ENCODE measurements around the gene GP9.
"Not testable (repeated sequence)": the region's sequence is repeated elsewhere in the genome, so short reads cannot be mapped to it uniquely, and the experiment has no call there.

Gene GP9

DNA sequence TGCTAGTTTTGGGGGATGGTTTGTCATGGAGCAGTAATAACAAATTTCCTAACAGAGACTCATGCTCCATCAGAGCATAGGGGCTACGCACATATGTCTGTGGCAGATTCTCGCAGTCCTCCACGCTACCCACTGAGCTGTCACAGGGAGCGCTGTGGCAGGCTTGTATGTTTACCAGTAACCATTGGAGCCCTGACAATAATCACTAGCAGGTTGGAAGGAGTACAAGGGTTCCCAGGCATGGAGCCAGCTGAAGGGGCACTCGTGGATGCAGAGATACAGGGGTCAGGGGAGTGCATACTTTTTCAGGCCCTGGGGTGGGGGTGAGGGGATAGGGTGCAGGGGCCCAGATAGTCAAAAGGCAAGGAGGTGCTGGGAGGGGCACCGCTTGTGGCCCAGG lies 7.9 kb upstream of the GP9 start:
- no peak for DNase-seq

DNA sequence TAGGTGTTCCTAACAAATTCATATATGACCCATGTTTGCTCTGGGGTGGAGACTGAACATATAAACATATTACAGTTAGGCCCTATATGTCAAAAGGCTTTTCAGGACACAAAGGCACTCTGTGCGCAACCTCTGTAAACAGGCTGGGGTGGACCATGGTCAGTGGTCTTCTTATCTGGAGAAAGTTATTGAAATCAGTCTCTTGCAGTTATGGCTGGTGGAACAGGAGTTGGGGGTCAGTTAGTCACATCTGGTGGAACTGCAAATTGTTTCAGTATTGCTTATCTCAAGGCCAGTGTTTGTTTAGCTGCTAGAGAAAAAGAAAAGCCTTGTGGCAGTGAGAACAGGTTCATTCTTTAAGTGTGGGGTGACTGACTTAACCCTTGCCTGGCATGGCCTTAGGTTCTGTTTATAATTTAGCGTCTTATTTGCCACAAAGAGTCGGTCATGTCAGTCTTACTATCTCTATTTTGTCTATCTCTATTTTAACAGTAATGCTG lies 5.9 kb upstream of the GP9 start:
- no peak for DNase-seq

DNA sequence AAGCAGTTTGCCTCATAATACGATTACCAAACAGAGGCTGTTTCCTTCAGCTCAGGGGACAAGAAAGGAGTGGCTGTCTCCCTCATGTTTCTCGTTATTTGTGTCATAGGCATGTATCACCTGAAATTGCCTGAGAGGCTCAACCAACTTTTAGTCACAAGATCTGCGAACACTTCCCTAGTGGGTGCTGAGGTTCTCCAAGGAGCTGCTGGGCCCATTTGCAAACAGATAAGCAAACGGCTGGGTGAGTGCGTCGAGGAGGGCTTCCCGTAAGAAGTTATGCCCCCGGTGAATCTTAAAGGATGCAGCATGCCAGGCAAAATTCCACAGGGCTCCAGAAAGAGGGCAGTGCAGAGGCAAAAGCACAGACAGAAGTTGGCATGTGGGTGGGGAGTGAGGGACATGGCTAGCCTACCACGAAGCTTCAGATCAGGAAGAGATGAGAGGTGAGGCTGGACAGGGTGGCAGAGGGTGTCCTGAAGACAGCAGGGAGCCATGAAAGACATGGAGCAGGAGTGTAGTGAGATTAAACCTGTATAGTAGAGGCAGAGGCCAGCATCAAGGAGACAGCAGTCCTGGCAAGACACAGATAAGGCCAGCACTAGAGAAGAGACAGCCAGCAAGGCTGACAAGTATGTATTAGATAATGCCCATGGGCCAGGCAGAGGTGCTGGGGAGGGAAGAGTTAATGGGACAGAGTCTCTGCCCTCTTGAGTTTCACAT lies 4.0 kb upstream of the GP9 start:
- no peak for DNase-seq

DNA sequence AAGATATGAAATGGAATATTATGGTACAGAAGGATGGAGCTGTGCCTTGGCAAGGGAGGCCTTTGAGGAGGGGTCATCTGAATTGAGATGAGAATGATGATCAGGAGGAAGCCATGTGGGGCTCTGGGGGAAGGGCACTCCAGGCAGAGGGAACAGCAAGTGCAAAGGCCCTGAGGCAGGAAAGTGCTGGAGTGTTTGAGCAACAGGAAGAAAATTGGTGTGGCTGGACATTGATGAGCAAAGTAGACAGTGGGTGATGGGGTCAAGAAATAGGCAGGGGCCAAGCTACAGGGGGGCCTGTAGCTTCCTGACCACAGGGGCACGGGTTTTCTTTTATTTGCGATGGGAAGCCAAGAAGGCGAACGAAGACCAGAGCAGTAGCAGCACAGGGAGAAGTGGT lies 3.3 kb upstream of the GP9 start:
- no peak for DNase-seq

DNA sequence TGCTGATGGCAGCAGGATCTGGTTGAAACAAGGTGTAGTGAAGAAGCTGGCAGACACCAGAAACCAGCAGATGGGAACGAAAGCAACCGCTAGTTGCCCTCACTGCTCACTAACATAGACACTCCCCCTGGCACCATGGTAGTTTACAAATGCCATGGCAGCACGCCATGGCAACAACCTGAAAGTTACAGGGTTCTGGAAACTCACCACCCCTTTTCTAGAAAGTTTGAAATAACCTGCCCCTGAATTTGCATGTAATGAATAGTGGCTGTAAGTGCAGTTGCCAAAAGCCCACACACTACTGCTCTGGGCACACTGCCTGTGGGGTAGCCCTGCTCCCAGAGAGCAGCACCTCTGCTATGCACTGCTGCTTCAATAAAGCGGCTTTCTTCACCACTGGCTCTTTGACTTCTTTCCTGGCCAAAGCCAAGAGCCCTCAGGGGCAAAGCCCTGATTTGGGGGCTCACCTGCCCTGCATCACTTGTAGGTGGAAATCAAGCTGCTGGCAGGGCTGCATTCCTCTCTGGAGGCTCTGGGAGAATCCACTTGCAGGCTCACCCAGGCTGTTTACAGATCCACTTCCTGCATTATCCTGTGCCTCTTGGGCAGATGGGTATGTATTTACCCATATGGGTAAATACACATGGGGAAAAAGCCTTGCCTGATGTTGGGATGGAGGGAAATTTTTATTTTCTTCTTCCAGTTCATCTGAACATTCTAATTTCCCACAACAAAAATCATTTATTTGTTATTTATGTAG lies 2.0 kb upstream of the GP9 start:
- DNase-seq = no peak

DNA sequence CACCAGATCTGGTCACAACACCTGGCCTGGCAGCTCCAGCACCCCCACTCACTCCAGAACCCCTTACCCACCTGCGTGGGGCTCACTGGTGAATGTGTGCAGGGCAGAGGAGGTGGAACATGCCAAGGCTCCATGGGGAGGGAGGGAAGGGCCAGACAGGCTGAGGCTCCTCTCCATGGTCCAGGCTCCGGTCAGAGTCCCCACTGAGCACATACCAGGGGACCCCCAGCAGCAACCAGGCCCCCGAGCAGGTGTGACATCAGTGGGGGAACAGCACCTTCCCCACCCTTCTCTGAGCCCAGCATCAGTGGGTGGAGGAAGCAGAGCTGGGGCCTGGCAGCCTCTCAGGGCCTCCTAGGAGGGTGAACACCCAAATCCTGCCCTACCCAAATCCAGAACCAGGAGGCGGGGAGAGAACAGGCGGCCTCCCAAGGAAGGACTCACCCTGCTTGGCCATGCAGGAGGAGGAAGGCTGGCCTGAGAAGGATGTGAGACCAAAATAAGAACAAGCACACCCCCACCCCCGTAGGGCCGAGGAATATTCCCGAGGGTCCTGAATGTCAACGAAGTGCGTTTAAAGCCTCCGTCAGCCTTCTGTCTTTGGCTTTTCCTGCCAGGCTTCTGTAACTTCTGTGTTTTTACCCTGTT lies 1.1 kb upstream of the GP9 start:
- DNase-seq = no peak

DNA sequence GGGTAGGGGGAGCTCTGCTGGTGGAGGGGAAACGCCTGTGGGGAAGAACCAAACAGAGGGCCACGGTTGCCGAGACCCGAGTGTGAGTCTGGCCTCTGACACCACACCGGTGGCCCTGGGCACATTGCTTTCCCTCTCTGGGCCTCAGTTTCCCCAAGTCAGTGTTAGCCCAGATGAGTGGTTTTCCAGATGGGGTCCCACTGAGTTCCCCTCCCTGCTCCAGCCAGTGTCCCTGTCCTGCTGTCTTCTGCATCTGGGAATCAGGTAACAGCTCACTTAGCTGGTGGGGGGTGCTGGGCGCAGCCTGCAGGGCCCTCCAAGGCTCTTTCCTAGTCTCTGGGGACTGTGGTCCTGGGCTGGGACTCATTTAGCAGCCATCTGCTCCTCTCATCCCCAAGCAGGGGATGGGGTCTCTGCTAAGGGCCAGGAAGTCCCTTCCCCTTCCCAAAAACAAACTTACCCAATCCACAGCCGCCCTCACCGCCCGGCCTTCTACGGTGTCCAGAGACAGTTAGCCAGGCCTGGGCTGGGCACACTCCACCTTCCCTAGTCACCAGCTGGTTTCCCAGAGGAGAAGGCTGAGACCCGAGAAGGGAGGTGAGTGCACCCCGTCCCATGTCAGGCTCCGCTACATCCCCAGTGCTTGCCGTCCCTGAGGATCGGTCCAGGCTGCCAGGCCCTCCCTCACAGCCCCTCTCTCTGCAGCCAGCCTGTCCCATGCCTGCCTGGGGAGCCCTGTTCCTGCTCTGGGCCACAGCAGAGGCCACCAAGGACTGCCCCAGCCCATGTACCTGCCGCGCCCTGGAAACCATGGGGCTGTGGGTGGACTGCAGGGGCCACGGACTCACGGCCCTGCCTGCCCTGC lies 676 bp downstream of the GP9 start:
- DNase-seq = no peak

DNA sequence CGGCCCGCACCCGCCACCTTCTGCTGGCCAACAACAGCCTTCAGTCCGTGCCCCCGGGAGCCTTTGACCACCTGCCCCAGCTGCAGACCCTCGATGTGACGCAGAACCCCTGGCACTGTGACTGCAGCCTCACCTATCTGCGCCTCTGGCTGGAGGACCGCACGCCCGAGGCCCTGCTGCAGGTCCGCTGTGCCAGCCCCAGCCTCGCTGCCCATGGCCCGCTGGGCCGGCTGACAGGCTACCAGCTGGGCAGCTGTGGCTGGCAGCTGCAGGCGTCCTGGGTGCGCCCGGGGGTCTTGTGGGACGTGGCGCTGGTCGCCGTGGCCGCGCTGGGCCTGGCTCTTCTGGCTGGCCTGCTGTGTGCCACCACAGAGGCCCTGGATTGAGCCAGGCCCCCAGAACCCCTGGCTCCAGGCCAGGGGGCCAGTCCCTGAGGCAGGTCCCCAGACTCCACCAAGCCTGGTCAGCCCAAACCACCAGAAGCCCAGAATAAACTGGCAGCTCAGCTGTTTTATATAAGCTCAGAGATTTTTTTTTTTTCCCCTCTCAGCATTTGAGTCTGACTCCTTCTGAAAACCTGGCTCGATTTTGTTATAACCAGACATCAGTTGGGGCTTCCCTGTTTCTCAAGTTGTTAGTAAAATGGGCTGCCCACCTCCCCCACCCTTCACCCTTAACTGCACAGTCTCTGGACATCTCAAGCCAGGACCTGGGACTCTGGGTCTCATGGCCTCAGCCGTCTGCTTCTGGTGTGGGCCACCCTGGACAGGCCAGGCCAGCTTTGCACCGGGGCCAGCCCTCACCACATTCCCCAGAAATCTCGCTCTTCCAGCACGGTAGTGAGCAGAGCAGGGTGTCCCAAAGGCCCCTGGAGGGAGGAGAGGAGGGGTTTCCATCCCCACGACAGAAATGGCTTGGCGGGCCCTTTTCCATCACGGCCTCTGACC lies 1.6 kb downstream of the GP9 start:
- no peak for DNase-seq

DNA sequence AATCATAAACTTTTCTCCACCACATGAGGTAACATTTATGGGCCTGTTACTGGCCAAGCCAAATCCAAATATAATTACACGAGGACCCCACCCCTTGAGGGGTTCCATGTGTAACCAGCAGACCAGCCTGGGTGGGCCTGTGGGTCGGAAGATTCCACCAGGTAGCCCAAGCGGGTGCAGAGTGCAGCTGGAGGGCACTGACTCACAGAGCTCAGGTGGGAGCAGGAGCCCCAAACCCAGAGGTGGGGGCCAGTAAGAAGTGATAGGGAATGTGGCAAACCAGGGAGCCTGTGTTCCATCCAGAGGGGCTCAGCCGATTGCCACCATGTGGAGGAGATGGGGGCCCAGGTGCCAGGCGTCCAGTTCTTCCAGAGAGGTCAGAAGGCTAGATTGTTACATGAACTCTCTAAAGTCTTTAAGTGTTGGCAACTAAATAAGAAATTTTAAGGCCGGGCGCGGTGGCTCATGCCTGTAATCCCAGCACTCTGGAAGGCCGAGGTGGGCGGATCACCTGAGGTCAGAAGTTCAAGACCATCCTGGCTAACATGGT lies 2.6 kb downstream of the GP9 start:
- DNase-seq = no peak

DNA sequence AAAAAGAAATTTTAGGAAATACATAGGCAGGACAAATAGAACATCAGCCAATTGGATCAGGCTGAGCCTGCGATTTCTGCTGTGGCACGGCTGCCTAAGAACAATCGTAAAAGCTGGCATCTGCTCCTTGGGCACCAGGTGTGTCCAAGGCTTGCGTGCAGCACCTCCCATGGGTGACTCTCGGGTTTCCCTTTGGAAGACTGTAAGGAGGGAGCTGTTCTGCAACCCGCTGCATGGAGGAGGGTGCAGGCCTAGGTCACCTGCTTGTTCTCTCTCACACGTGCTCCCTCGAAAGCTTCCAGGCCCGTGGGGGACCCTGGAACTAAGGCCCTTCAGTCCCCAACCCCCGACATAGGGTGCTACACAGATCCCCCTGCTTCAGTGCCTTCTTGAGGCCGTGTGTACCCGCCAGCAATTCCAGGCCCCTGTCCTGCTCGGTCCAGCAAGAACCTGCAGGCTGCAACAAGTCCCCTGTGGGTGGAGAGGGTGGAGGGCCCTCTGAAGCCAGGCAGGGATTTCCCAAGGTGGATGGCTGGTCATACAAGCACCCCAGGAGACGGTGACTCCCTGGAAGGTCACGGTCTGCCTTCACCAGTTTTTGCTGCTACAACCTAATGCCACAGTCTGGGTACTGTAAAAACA lies 3.4 kb downstream of the GP9 start:
- DNase-seq = no peak

DNA sequence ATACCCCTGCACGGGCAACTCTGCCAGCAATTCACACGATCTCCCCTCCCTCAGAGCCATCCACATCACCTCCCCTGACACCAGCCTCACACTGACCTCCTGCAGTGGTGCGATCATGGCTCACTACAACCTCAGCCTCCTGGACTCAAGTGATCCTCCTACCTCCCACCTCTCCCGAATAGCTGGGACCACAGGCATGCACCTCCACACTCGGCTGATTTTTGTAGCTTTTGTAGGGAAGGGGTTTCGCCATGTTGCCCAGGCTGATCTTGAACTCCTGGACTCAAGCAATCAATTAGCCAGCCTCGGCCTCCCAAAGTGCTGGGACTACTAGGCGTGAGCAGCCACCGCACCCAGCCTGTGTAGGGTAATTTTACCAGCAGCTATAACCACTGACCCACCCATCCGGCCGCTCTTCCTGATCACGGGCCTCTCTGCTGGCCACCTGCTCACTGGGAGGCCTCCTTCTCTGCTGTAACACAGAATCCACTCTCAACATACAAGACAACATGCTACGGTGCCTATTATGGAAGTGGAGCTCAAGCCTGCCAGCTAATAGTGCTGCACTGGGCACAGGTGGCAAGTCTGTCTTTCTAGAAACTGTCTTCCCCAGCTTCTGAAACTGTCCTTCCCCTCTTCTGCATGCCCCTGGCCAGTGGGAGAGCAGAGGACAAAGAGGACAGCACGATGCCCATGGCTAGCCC lies 4.6 kb downstream of the GP9 start:
- no peak for DNase-seq

DNA sequence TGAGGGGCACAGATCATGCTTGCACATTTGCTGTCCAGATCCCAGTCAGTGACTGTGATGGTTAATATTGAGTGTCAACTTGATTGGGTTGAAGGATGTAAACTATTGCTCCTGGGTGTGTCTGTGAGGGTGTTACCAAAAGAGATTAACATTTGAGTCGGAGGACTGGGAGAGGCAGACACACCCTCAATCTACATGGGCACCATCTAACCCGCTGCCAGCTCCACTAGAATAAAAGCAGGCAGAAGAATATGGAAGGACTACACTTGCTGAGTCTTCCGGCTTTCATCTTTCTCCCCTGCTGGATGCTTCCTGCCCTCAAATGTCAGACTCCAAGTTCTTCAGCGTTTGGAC lies 5.1 kb downstream of the GP9 start:
- DNase-seq = no peak

DNA sequence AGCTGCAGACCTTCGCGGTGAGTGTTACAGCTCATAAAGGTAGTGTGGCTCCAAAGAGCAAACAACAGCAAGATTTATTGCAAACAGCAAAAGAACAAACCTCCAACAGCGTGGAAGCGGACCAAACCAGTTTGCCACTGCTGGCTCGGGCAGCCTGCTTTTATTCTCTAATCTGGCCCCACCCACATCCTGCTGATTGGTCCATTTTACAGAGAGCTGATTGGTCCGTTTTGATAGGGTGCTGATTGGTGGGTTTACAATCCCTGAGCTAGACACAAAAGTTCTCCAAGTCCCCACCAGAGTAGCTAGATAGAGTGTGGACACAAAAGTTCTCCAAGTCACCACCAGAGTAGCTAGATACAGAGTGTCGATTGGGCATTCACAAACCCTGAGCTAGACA lies 7.1 kb downstream of the GP9 start:
- DNase-seq = not testable (repeated sequence)

DNA sequence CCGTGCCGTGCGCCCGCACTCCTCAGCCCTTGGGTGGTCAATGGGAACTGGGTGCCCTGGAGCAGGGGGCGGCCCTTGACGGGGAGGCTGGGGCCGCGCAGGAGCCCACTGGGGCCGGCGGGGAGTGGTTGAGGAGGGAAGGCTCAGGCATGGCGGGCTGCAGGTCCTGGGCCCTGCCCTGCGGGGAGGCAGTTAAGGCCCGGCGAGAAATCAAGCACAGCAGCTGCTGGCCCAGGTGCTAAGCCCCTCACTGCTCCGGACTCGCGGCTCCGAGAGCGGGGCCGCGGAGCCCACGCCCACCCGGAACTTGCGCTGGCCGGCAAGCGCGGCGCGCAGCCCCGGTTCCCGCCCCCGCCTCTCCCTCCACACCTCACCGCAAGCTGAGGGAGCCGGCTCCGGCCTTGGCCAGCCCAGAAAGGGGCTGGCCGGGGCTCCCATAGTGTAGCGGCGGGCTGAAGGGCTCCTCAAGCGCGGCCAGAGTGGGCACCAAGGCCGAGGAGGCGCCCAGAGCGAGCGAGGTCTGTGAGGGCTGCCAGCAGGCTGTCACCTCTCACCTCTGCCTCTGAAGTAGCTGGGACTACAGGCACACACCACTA lies 7.8 kb downstream of the GP9 start:
- DNase-seq = no peak

DNA sequence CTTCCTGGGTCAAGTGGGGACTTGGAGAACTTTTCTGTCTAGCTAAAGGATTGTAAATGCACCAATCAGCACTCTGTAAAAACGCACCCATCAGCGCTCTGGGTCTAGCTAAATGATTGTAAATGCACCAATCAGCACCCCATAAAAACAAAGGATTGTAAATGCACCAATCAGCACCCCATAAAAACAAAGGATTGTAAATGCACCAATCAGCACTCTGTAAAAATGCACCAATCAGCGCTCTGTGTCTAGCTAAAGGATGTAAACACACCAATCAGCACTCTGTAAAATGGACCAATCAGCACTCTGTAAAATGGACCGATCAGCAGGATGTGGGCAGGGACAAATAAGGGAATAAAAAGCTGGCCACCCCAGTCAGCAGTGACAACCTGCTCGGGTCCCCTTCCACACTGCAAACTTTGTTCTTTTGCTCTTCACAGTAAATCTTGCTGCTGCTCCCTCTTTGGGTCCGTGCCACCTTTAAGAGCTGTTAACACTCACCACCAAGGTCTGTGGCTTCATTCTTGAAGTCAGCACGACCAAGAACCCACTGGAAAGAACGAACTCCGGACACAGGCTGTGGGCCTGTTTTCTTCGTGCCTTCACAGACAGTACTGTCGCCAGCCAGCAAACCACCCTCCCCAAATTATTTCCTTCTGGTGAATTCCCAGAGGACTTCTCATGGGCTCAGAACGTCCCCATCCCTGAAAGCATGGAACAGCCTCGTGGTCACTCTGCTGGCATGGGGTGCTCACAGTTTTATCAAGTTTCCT lies 8.9 kb downstream of the GP9 start:
- not testable (repeated sequence) for DNase-seq

DNA sequence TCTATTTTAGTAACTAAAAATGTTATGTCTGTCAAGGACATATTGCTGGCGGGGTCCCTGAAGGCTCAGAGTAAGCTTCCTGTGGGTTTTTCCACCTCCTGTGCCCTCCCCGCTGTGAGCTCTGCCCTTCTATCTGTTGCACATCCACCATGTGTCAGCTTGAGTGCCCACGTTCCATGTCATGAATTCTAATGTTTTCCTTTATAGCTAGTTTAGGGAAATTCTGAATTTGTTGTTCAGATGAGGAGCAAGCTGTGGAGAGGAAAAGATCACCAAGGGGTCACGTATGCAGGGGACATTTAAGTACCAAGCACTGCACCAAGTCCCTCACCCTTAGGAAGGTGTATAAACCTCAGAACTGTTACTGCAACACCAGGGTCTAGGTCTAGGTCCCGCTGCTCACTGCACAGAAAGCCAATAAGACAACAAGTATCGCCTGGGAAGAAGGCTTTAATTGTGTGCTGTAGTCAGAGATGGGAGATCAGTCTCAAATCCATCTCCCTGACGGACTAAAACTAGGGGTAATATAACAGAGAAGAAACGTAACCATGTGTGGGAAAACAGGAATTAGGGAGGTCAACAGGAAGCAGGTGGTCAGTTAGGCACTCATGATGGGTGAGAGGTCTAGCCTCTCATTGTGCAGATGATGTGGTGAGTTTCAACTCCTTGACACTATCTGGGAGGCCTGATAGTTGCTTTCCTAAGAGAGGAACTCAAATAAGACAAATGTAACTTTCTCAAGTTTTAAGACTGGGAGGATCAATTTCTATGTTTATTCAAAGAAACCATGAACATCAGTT lies 9.7 kb downstream of the GP9 start:
- DNase-seq = no peak

DNA sequence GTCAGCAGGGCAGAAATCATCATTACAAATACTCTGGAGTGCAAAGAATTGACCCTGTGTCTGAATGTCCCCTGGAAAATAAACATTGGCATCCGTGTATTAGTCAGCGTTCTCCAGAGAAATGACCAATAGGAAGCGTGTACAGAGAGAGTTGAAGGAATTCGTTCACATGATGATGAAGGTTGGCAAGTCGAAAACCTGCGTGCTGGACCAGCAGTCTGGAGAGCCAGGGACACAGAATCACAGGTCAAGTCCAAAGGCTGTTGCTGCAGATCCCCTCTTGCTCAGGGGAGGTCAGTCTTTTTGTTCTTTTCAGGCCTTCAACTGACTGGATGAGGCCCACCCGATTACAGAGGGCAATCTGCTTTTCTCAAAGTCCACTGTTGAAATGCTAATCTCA lies 16.6 kb downstream of the GP9 start:
- no peak for DNase-seq

DNA sequence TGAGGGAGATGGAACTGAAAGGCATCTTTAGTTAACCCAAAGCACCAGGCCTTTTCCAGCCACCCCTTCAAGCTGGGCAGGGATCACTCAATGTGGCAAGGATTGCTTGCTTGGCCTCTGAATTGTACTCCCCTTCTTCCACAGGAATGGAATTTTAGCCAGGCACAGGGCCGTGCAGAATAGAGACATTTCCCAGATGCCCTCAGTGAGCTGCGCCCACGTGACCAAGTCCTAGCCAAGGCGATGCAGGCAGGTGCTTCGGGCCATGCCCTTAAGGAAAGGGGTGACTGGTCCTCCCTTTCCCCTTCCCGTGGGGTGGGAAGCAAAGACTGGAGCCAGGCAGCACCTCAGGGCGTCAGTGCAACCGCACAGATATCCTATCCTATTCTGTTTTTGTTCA lies 17.9 kb downstream of the GP9 start:
- no peak for DNase-seq
